Dedifferentiated amniotic fluid mesenchymal stem cell (primary cell): ENCODE measurements around the gene TTLL11.
"Not testable (repeated sequence)": the region's sequence is repeated elsewhere in the genome, so short reads cannot be mapped to it uniquely, and the experiment has no call there.

Experiments used
- DNase-seq: peaks from one replicate; pipeline ENCODE4 v3.0.0-alpha.2; 2016; ENCODE audit errors: extremely low spot score

The TTLL11 gene

DNA sequence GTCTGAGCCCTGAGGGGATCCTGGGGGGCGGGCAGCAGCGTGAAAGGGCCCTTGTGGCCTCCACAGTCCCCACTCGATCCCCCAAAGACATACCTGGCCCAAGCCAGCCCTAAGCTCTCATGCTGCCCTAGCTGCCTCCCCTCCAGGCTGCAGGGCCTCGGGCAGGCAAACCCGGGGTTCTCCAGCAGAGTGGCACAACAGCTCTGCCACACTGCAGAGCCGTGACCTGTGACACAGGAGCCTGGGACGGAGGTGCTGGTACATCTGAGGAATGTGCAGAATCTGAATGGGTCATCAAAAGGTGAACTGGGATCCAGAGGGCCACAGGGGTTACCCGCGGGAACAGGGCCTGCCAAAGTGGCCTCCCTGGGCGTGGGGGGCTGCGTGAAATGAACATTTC is 278.5 kb downstream of the TTLL11 start:
- DNase-seq, result no peak

DNA sequence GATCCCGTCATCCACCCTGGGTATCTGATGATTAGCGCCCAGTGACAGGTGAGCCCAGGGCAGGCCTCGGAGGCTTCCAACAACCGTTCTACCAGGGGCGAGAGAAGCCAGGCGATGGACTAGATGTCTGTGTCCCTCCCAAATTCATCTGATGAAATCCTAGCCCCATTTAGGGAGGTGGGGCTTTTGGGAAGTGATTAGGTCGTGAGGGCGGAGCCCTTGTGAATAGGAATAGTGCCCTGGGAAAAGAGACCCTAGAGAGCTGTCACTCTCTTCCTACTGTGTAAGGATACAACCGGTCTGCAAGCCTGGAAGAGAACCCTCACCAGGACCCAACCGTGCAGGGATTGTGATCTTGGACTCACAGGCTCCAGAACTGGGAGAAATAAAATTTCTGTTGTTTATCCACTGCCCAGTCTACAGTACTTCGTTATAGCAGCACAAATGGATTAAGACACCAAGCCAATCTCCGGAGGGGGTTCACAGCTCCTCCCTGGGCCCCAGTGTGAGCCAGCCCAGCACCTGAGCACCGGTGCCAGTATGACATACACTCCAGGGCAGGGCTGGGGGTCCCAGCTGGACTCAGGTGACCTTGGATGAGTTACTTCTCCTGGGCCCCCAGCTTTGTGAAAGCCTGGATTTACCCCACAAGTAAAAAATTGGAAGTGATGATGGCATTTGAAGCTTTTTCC is 279.4 kb downstream of the TTLL11 start:
- DNase-seq, result no peak

DNA sequence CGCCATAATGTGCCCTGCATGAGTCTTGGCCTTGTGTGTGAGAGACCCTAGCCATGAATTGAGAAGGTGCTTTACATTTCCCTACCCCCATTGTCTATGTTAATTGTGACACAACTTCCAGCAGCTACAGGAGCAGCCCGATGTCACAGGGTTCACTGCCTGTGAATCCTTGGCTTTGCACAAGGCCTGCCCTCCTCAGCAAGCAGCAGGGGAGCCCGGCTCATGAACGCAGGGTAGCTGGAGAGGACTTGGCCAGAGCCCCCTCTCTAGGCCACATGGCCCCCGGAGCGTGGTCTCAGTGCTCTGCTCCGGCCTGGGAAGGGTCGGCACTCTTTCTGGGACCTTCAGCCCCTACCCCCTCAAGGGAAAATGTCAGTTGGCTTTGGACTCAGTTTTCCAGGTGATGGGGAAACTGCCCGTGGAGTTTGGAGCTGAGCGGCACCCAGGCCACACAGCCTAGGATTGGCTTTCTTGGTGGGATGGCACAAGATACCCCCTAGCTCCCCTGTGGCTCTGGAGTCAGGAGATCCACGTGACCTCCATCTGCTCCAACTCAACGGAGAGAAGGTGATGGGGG is 280.9 kb downstream of the TTLL11 start:
- no peak for DNase-seq

DNA sequence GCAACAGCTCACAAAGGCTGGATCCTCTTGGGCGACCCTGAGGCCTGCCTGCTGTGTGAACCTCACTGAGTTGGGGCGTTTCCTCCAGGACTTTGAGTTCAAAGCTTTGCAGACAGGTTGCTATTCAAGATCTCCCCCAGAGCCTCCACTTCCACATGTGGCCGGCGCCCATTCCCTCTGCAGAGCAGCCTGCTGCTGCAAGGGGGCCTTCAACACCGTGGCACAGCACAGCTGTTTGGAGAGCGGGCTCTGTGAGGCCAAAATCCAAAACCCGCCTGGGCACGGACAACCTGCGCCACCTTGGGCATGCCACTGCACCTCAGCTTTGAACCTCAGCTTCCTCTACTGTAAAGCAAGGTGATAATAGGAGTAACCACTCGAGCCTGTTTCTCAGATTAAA is 281.4 kb downstream of the TTLL11 start:
- no peak for DNase-seq

DNA sequence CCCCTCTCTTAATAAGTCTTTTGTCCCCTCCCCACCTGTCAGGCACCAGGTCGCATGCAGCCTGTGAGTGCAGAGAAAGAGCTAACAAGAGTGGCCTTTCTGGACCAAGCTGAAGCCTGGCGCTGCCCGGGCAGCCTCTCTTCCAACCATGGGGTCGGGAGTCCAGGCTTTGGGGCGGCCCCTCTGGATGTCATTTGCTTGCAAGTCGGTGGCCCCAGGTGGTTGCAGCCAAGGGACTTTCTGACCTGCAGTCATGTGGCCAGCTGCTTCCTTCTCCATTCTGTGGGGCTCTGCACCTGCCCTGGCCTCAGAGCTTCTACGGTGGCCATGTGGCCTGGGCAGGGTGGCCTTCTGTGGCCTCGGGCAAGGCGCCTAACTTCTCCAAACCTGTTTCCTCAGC is 282.0 kb downstream of the TTLL11 start:
- no peak for DNase-seq

DNA sequence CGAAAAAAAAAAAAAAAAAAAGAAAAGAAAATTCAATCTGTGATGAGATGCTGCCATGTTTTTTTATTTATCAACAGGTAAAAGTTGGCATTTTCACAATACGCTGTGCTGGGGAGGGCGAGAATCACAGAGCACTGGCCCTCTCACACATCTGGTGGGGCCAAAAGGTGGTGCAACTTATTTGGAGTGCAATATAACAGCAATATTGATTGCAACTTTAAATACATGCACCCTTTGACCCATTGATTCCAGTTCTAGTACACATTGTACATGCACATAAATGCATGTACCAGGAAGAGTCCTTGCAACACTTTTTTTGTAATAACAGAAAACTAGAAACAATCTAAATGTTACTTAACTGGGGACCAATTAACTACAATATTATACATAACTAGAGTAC is 282.6 kb downstream of the TTLL11 start:
- no peak for DNase-seq

DNA sequence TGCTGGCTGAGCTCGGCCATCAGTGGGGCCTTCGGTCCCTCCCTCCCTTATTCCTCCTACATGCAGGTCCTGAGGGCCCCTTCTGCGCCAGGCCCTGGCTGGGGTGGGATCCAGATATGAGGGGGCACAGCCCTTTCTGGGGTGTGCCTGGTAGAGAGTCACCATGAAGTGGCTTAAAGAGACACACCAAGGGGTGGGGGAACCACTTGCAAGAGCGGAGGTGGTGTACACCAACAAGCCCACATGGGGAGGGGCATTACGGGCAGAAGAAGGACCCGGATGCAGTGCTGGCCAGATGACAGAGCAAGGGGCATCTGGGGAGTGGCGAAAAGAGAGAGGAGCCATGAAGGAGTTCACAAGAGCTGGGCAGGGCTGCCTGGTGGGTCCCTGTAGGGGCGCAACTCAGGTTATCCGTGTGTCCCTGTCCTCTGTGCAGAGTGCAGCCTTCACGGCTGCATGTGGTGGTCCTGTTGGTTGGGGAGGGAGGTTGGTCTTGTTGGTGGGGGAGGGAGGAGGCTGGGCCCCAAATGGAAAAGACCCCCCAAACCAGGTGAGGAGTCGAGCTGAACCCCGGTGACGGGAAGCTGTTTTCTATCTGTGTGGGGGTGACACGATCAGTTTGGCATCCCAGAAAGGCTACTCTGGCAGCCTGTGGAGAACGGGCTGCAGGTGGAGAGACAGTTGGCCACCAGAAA is 283.6 kb downstream of the TTLL11 start:
- DNase-seq, result no peak

DNA sequence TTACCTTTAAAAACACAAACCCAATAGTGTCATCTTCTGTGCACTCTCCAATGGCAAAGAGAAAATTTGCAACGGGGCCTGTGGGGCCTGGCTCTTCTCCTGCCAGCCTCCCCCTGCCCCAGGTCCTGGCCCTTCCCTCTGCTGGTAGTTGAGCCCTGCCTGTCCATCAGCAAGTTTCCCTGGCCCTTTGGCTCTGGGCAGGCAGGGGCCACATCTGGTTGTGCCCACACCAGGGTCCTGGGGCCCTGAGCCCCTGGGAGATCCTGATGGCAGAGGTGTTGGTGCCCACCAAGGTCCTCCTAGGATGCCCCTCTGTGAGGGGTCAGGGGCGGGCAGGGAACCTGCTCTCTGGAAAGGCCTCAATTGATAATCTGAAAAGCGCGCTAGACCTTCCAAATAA is 284.3 kb downstream of the TTLL11 start:
- no peak for DNase-seq

DNA sequence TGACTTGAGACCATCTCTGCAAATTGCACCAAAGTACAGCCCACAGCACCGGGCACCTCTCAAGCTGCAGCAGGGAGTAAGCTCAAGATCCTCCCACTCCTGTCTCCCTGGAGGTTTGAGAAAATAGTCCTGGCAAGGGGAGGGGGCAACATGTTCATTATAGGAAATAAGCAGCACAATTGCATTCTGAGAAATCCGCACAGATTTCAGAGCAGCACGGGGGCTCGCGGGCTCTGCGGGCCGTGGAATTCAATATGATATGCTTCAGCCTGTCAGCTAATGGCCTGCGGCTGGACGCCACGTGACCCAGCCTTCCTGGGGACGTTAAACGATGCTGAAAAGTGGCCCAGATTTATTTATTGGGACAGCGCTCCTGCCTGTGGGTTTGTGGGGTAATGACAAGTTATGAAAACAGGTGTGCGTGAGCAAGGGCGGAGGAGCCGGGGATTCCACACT is 285.3 kb downstream of the TTLL11 start:
- DNase-seq, result no peak

DNA sequence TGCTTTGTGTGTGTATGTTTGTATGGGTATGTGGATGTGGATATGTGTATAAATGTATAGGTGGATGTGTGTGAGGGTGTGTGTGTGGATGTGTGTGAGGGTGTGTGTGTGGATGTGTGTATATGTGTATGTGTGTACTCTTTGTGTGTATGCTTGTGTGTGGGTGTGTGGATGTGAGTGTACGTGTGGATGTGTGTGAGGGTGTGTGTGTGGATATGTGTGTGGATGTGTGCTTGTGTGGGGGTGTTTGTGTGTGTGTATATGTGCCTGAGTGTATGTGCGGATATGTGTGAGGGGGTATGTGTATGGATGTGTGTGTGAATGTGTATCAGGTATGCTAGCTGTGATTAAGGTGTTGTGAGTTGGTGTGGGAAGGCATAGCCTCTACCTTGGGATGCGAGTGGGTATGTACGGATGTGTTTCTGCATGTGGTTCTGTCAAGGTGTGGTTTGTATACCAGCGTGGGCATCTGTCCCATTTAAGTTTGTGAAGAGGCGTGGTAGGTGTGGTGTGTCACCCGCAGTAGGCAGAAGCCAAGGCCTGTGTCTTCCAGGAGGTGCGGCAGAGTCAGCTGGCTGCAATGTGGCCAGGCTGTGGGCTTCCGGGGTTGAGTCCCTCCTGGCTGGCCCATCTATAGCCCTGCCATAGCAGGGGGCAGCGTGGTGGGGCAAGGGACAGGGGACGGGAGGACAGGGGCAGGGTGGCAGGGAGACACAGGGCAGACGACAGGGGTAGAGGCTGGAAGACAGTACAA is 285.9 kb downstream of the TTLL11 start:
- DNase-seq, result no peak

DNA sequence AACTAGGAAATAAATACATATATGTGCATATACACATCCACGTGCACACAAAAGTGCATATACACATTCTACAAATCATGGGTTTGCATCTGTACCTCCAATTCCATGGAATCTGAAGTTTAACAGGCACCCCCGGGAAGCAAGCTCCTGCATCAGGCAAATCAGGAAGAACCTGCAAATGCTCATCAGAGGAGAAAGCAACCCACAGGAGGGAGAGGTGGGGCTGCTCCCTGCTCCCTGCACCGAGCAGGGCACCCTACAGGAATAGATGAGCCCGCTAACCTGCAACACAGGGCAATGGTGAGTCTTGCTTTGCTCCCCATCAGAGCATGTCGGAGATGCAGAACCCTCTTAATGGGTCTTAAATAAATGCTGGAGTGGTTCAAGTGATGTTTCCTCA is 290.4 kb downstream of the TTLL11 start:
- DNase-seq, result no peak

DNA sequence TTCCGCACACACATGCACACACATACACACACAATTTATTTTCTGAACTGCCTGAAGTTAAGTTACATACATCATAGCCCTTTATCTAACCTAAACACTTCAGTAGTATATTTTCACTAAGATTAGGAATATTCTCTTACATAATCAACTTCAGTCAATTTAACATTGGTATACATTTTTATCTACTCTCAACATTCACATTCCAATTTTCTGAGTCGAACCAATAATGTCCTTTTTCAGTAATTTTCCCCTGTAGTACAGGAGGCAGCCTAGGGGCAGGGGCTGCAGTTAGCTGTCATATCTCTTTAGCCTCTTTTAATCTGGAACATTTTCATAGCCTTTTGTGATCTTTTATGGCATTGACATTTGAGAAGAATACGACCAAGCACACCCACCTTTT is 291.5 kb downstream of the TTLL11 start:
- DNase-seq, result no peak

DNA sequence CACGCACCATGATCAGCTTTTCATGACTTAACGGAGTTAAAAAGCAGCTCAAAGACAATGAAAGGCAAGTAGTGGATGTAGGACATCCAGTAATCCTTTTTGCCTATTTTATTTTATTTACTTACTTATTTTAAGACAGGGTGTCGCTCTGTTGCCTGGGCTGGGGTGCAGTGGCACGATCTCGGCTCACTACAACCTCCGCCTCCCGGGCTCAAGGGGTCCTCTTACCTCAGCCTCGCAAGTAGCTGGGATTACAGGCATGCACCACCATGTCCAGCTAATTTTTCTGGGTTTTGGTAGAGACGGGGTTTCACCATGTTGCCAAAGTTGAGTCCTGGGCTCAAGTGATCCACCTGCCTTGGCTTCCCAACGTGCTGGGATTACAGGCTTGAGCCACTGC is 292.7 kb downstream of the TTLL11 start:
- no peak for DNase-seq

DNA sequence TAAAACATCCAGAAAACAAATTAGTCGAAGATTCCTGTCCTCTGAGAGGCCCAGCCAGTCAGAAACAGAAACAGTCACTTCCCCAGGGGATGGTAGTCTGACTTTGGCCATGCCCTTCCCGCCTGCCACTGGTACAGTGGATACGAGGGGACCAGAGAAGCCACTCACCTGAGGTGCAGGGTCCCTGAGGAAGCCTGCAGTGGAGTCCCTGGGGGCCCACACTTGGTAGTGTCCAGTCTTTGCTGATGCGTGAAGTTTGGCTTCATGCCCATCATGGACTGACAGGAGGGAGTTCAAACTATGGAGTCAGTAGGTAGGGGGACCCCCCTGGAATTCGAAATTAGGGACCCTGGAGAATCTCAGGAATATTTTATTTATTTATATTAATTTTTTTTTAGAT is 294.2 kb downstream of the TTLL11 start:
- DNase-seq, result no peak

DNA sequence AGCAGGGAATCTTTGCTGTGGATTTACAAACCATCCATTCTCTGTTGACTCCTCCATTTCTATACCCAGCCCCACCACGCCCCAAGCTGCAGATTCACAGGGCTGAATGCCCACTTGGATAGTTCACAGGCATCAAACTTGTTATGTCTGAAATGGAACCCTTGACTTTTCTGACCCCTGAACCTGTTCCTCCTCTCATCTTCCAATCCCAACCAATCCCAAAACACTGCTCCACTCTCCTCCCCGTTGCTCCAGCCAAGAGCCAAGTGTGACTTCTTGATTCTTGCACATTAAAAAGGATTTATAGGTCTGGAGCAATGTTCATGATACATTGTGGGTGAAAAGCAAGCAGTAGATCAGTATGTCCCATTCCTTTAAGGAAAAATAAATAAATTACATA is 296.0 kb downstream of the TTLL11 start:
- DNase-seq, result no peak

DNA sequence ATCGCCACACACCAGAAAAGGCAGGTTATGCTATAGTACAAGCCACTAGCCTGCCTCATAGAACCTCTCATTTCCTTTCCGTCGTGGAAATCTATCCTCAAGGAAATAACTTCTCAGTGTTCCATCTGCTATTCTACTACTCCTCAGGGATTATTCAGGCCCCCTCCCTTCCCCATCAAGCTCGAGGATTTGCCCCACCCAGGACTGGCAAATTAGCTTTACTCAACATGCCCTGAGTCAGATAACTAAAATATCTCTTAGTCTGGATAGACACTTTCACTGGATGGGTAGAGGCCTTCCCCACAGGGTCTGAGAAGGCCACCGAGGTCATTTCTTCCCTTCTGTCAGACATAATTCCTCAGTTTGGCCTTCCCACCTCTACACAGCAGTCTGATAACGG is 298.8 kb downstream of the TTLL11 start:
- not testable (repeated sequence) for DNase-seq

DNA sequence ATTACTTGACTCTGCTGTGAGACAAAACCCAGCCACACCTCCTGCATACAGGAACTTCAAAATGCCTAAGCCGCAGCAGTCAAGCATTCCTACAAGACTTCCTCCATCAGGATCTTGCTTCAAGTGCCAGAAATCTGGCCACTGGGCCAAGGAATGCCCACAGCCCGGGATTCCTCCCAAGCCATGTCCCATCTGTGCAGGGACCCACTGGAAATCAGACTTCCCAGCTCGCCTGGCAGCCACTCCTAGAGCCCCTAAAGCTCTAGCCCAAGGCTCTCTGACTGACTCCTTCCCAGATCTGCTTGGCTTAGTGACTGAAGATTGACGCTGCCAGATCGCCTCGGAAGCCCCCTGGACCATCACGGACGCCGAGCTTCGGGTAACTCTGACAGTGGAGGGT is 300.6 kb downstream of the TTLL11 start:
- DNase-seq, result not testable (repeated sequence)

DNA sequence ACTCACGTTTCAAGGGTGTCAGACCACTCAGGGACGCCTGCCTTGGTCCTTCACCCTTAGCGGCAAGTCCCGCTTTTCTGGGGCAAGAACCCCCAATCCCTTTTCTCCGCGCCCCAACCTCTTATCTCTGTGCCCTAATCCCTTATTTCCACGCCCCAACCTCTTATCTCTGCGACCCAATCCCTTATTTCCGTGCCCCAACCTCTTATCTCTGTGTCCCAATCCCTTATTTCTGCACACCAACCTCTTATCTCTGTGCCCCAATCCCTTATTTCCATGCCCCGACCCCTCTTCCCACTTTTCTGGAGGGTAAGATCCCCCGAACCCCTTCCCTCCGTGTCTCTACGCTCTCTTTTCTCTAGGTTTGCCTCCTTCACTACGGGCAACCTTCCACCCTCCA is 302.3 kb downstream of the TTLL11 start:
- DNase-seq, result no peak

DNA sequence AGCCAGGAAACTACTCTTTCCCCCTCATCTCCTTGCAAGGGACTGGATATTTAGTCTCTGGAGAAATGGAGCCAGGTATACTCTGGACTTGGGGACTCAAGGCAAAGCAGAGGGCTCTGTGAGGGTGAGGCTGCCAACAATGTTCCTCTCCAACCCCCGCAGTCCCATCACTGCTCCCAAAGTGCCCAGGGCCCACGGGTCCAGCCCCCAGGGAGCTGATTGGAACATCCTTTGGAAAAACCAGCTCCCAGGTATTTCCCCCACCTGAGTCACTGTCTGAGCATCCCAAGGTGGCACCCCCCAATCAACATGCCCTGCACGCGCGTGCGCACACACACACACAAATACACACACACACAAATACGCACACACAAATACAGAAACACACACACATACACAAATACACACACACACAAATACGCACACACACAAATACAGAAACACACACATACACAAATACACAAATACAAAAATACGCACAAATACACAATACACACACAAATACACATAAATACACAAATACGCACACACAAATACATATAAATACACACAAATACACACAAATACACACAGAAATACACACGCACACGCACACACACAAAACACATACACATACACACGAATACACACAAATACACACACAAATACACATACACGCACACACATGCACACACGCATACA is 304.3 kb downstream of the TTLL11 start:
- no peak for DNase-seq

DNA sequence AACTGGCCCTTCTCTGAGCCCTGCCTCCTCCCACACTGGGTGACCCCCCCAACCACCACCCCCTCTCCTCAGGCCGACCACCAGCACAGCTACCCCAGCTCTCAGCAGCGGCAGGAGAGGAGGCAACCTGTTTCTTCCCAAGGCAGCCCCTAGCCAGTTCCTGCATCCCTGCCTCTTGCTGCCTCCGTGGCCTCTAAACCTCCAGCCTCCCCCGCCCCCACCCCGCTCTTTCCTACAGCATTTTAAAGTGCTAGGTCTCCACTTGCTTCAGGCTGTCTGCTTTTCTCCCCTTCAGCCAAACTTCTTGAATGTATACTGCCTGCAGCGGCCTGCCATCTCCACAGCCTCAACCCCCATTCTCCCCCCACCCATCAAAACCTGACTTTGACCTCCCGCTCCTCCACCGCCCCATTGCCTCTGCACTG is 306.1 kb downstream of the TTLL11 start:
- DNase-seq, result no peak

DNA sequence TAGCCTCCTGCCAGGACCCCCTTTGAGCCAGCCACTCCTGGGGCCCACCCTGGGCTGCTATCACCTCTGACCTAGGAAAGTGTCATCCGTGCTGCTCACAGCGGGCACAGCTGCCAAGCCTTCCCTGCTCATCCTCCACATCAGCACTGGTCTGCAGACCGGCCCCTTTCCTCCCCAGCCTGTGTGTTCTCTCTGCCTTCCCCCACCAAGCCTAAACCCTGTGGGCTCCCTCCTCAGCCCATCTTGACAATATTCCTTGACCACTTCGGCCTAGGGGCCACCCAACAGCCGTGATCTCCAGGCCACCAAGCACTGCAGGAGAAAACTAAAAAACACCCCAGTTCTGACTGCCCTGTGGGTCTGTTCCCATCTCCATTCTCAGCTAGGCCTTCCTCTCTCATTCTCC is 306.6 kb downstream of the TTLL11 start:
- no peak for DNase-seq
